GM21381 (cell line): ENCODE data around the gene BACH2.
A peak's percentile ranks its signal among the peaks of the same experiment; 100 is the strongest.
"Not testable (repeated sequence)": the region's sequence is repeated elsewhere in the genome, so short reads cannot be mapped to it uniquely, and the experiment has no call there.

Experiments used
- ATAC-seq: cut with Tn5 transposase; IDR thresholded peaks from one replicate; pipeline ENCODE4 v1.9.1; 2021; ENCODE audit warnings: mild to moderate bottlenecking, moderate library complexity; ENCODE audit not compliant: unreplicated experiment

The BACH2 gene

DNA sequence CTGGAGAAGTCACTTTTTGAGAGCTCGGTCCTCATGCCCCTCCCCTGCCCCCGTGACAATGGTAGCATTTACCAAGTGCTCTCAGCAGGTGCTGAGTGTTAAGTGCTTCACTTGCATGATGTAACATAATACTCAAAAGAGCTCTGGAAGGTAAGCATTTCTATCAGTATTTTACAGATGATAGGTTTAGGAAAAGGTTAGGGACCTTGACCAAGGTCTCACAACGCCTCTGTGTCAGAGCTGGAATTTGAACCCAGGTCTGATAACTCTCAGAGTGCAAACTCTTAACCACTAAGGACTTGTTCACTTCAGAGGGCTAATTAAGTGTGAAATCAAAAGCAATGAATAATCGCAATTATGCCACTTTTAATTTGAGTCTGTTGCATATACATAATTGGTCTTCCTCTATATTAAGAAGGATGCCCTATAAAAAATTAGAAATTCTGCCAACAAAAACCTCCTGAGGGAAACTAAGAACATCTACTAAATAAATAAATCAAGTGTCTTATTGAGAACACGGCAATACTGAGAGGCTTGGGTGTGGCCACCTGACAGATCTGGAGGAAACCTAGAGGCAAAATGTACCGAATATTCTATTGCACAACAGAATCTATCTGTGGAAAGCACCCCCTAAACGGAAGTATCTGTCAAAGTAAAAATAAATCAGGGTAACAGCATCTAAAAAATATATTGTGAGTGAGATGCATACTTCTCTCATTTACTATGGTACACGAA, 109.8 kb downstream of the BACH2 start:
- ATAC-seq, result no peak

DNA sequence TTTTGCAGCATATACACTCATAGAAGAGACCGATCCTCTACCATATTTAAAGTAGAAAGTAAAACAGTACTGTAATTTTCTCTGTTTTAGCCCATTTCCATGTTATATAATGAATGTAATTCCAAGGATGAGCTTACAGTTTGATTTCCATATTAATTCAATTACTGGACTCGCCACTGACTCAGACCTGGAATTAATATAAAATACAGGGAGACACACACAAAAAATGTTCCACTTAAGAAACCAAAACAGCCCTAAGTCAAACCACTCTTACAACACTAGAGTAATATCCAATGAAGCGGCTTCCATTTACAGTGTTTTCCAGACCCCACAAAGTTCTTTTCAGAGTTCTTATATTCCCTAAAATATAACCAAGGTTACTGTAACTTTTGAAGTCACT, 110.6 kb downstream of the BACH2 start:
- no peak for ATAC-seq

DNA sequence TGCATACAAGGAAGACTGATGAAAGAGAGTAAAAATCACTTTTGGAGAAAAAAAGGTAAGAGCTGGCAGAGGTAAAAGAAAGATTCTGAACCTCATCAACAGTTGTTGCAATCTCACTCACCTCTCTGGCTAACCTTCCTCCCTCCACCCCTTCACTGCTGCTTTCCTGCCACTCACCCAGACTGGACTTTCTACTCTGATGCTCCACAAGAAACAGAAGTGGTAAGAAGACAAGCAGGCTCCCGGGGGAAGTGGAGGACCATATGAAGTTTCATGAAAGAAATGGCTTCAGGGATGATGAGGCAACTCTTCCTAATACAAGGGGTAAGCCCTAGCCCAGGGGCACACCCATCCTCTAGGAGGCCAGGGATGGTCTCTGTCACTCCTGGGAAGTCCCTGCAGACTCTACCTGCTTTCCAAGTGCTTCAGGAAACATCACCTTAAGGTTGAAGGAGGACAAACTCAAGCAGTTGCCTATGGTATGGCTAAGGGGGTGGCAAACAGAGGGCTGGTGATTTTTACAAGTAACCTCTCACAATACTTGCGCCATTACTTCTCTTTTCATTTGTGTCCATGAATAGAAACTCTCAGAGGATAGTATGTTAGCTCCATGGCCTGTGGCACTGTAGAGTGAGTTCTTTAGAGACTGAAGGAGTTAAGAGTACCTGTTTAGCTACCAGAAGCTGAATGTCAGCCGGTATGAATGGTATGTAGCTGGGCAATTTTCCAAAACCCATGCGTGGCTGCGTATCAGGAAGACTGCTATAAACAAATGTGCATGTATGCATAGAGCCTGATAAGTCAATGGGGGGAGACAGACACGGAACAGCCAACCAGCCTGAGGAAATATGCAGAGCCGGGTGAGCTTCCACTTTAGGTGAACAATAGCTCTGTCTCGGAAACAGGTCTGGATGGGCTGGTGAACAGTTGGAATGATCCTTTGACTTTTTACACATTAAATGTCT, 112.0 kb downstream of the BACH2 start:
- ATAC-seq, result no peak

DNA sequence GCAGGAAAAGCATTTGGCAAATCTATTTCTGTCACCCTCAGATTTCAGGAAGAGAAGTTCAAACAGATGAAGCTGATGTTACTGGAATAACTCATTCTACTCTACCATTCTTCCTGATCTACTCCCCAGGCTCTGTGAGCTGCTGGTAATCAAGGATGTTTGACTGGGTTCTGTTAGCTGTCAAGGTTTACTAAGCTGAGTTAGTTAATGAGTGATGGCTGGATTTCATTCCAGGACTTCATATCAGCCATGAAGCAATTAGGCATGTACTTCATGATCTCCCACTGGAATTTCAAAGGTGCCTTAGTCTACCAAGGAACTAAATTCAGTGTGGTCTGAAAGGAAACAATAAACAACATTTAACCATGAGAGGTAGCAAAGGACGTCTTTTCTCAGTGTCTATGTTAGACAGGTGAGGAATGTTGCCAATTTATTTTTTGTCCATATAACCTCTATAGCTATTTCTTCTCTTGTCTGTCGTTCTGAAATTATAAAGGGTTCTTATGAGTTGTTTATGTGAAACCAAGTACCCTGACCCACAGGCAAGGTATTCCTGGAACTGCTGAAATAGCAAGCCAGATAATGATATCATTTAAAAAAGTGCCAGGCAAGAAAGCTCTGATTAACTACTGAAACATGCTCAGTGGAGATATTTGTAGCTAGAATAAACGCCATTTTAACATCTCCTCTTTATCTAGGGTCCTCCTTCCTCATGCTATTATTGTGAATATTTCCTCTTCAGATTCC, 112.9 kb downstream of the BACH2 start:
- no peak for ATAC-seq

DNA sequence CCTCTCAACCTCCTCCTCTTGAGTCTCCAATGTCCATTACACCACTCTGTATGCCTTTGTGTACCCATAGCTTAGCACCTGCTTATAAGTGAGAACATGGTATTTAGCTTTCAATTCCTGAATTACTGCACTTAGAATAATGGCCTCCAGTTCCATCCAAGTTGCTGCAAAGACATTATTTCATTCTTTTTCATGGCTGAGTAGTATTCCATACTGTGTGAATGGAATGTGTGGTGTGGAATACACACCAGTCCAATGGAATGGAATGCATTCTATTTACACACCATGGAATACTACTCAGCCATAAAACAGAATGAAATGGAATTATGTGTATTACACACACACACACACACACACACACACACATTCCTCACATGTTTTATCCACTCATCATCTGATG, 116.1 kb downstream of the BACH2 start:
- no peak for ATAC-seq

DNA sequence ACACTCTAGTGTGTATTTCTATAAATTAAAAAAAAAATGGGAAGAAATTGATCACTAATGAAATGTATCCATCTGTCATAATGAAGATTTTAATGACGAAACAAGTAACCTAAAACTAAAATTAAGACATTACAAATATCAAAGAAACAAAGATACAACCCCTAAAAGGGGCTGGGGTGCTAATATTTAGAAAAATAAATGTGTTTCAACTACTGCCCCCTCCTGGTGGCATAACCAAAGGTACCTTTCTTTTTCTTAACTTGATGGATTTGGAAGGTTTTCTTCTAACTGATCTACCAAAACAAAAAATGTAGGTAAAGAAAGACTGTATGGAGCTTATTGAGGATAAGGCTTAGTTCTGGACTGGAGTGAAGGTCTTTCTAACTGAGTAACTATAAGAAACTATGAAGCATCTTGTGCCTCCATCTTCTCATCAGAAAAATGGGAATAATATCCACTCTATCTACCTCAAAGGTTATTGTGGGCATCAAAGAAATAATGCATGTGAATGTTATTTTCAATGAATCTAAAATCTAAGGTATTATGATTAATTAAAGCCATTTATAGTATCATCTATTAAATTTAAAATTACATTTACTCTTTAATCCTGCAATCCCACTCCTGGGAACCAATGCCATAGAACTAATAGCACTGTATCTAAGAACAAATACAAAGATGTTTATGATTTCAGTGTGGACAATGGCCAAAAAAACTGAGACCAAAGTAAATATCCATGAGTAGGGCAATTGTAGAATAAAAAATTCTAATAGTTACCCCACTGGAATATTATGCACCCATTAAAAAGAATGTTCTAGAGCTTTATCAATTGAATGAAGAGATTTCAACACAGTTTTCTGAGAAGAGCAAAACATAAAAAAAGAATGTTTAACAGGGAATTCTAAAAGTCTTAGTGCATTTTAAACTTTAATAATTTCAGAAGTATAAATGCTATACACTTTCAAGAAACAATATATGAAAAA, 117.2 kb downstream of the BACH2 start:
- ATAC-seq, result no peak

DNA sequence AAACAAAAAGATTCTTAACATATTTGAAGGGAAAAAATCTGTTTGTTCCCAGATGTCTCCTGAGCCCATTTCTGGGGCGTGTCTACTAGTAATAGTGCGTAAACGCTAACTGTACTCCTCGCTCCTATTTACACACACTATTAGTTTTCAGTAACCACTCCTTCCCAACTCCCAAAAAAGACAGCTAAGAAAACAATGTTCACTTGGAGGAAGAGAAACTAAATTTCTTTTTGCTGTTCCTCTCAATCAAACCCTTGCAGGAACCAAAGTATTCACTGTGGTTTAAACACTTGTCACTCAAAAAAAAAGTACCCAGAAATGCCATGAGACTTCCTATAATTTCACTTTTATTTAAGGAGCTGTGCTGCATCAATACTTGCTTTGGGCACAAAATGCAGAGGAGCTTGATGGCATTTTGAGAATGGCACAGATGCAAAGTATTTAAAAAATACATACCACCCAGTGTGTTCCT, 118.2 kb downstream of the BACH2 start:
- no peak for ATAC-seq

DNA sequence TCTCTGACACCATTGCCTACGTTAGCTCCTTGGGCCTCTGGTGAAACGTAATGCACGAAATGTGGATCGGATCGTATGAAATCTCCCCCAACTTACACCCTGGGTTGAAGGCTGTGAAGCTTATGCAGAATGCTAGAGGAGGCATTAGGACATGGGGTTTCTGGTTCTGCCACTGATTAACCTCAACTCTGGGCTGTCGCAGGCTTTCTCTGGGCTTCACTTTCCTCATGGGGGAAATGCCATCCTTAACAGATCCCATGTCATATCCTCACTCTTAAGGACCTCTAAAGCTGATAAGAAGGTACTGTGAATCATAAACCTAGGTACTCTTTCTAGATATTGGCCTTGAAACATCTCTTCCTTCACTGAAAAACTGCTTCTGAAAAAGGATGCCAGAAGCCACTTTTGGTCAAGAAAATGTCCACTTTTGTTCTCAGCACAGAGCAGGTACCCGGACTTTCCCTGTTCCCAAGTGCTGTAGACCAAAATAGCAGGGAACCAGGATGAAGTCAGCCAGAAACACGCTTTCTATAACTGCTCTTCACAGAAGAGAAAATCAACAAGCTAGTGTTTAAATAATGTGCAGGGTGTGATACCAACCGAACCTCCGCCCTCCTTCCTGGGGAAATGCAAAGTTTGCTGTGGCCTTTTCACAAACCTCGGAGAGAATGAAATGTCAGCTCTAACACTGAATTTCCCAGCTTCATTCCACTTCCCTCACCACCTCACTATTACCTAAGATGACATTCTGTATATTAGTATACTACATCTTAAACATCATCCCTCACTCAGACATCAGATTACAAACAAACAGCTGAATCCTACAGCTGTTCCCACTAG, 118.9 kb downstream of the BACH2 start:
- no peak for ATAC-seq

DNA sequence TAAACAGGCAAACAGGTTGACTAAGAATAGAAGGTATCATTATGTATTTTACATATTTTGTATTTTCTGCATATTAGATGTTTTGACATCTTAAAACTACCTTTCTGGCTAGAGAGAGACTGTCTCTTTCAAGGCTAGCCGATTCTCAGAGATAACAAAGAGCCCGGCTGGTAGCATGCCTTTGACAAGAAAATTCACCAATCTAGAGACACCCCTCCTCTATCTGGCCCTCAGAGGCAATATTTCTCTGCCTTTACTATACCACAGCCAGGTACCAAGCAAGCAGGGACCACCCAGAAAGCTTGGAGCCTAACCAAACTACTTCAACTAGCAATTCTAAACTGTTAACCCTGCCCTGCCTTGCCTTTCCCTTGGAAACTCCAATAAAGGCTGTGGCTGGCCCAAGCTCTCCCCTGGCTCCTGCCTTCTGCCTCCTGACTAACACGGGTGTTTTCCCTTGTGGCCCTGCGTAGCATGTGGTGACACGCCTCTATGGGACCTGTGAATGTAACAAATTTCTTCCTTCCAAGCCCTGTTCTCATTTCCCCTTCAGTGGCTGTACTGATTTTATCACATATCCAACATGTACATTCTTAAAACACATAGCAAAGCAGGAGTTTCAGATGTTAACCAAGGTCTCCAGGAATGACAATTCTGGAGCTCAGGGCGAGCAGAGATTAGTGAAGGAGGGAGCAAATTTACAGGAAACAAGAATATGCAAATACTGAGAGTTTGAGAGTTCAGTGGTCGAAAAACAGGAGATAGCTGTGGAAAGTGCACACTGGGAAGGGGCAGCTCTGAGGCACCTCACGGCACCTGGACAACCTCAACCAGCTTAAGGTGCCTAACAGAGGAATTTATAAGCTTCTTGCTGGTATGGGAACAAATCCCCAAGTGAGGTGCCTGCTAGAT, 120.8 kb downstream of the BACH2 start:
- peak; percentile 81 for ATAC-seq

DNA sequence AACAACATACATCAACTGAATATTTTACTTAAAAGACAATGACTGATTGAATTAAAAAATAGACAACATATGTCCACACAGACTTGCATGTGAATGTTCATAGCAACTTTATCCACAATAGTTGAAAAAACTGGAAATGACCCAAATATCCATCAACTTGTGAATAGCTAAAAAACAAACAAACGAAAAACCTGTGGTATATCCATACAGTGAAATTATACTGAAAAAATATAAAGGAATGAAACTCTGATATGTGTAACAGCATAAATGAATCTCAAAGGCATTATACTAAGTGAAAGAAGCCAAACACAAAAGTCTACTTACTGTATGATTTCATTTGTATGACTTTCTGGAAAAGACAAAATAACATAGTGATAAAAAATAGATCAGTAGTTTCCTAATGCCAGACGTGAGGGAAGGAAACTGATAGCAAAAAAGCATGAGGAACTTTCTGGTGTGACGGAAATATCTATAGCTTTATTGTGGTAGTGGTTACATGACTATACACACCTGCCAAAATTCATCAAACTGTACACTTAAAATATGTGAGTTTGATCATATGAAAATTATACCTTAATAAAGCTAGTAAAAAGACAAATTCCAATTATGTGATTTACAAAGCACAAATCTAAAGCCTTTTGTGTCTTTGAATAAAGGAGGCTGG, 123.2 kb downstream of the BACH2 start:
- no peak for ATAC-seq

DNA sequence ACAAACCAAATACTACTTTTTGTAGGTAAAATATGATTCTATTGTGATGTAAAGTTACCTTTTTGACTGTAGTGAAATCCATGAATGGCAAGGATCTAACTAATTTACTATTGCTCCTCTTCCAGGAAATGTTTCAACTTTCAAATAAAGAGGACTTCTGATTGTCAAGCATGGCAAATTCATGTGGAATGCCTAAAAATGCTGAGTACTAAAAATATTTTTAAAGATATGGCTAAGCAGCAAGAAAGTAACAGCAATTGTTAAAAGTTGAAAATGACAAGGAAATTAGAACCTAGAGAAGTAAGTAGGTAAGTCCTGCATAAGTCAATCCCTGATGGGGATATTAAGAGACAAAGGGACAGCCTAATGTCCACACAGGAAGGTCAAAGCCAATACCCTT, 126.0 kb downstream of the BACH2 start:
- no peak for ATAC-seq

DNA sequence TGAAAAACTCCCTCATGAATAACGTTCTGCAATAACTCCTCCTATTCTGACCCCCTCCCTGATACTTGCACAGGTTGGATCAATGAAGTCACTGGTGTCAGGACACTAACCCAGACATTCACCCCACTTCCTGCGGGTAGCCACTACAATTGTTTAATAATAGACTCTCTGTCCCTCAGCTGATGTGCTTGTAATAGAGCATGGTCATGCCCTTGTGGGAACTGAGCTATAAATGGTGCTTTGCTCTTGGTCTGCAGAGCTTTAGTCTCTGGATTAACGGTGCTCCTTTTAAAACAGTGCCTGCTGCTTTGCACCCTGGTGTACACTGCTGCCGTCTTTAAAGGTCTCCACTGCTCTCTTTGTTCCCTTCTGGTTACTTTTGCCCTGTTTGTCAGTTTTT, 127.3 kb downstream of the BACH2 start:
- ATAC-seq, result no peak

DNA sequence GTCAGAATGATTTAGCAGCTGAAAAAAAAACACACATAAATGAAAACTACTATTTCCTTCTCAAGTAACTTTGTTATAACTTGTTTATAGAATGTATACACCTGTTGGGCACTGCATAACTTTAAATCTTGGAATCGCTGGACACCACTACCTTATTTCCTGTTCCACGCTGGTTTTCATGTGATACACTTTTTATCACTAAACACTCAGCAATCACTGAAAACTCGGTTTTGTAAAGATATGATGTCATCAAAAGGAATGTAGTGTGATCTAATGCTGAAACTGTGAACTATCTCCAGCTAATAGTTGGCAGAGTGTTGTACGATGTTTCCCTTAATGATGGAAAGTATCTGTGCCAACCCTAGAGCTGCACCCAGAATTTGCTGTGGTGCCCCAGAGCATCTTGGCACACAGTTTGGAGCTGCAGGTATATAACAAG, 127.9 kb downstream of the BACH2 start:
- ATAC-seq, result no peak

DNA sequence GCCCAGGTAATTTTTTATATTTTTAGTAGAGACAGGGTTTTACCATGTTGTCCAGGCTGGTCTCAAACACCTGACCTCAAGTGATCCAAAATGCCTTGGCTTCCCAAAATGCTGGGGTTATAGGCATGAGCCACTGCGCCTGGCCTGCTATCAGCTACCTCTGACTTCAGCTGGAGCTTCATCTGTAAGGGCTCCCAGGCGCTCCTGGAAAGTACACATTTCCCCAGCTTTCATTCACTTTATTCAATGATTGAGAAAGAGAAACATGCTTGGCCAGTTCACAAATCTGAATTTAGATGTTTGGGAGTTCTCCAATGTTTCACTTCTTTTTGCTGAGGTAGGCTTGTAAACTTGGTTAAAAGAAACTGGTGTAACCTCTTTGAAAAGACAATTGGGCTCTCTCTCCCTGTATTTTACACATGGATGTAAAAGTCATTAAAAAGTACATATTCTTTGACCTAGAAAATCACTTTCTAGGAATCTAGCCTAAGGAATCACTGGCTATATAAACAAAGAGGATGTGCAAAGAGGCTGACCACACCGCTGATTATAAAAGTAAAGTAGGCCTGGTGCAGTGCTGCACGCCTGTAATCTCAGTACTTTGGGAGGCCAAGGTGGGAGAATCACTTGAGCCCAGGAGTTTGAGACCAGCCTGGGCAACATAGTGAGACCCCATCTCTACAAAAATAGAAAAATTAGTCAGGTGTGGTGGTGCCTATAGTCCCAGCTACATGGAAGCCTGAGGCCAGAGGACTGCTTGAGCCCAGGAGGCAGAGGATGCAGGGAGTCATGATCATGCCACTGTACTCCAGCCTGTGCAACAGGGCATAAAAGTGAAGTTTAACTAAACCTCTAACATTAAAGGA, 128.9 kb downstream of the BACH2 start:
- no peak for ATAC-seq

DNA sequence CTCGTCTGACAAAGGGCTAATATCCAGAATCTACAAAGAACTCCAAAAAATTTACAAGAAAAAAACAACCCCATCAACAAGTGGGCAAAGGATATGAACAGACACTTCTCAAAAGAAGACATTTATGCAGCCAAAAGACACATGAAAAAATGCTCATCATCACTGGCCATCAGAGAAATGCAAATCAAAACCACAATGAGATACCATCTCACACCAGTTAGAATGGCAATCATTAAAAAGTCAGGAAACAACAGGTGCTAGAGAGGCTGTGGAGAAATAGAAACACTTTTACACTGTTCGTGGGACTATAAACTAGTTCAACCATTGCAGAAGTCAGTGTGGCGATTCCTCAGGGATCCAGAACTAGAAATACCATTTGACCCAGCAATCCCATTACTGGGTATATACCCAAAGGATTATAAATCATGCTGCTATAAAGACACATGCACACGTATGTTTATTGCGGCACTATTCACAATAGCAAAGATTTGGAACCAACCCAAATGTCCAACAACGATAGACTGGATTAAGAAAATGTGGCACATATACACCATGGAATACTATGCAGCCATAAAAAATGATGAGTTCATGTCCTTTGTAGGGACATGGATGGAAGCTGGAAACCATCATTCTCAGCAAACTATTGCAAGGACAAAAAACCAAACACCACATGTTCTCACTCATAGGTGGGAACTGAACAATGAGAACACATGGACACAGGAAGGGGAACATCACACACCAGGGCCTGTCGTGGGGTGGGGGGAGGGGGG, 130.3 kb downstream of the BACH2 start:
- not testable (repeated sequence) for ATAC-seq
